Measurements from ENCODE around the gene ENAH.

Gene ENAH

GRCh38 chr1:225509376-225509707, 143.6 kb downstream of the ENAH start:
- H3K9ac ChIP-seq (ENCODE audit: insufficient read length), result no peak overlapping the region

DNA sequence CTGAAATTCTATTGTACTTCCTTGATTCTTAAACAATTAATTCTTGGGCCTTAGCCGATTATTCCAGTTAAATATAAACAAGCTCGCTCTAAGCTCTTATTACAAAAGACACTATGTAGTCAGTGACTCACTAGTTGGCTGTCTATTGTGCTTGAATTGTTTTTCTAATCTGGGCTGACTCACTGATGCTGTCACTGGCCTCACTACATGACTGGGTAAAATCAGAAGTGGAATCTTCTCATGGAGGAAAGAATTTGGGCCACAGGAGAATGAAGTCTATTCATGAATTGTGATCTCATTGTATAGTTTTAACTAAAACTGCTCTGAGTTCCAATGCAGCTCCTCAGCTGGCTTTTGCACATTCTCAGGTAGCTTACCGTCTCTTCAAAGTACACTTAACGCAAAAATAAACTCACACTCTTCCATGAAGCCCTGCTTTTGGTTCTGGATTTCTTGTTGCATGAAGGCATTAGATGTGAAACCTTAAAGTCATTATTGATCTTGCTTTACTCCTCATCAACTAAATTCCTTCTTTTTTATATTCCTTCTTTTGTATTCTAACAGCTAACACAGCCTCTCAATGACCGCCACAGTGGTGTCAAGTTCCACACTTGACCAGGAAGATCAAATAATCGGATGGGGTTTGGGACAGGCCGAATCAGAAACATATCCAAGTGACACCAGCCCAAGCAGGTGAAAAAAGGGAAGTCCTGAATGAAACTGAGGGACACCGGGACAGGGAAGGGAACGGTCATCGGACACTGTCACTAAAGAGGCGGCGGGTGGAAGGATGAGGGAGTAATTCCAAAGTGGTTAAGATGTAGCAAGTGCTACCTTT, 144.2 kb downstream of the ENAH start:
- DNase-seq (ENCODE audit: low read depth, low spot score), result no peak
- Histone ChIP-seq H3K27ac (no peak overlapping the region), H3K4me3 (no peak overlapping the region), H3K9me3 (ENCODE audit: low read depth, low read length) (no peaks in the 10 kb centered on the region), H3K36me3 (ENCODE audit: insufficient read depth, low read length) (peaks cover 50% of the 10 kb centered on the region), H3K9ac (ENCODE audit: insufficient read length) (no peak overlapping the region)
- no peak for TF ChIP-seq POLR2AphosphoS5 (IDR thresholded peaks at IDR 0.05; ENCODE audit: borderline replicate concordance, low read depth, low read length)
- TF ChIP-seq EZH2 (IDR thresholded peaks at IDR 0.05), result no peak
- TF ChIP-seq FOXP2 (optimal IDR thresholded peaks at IDR 0.05; ENCODE audit: control extremely low read depth, extremely low read length, insufficient read depth), result no peak

More at GRCh38 chr1:225509376-225509707, 143.6 kb downstream of the ENAH start:
- Histone ChIP-seq H3K27ac (no peak overlapping the region), H3K36me3 (ENCODE audit: insufficient read depth, low read length) (peaks cover 50% of the 10 kb centered on the region), H3K9me3 (ENCODE audit: low read depth, low read length) (no peaks in the 10 kb centered on the region), H3K4me3 (no peak overlapping the region)
- TF ChIP-seq EZH2 (IDR thresholded peaks at IDR 0.05), result no peak
- no peak for TF ChIP-seq POLR2AphosphoS5 (IDR thresholded peaks at IDR 0.05; ENCODE audit: borderline replicate concordance, low read depth, low read length)
- TF ChIP-seq FOXP2 (optimal IDR thresholded peaks at IDR 0.05; ENCODE audit: control extremely low read depth, extremely low read length, insufficient read depth), result no peak
- no peak for DNase-seq (ENCODE audit: low read depth, low spot score)

GRCh38 chr1:225506727-225507126, 146.2 kb downstream of the ENAH start:
- H3K9ac ChIP-seq (ENCODE audit: insufficient read length), result no peak overlapping the region
- H3K4me3 ChIP-seq, result no peak overlapping the region
- peaks cover 32% of the 10 kb centered on the region for H3K36me3 ChIP-seq (ENCODE audit: insufficient read depth, low read length)
- TF ChIP-seq POLR2AphosphoS5 (IDR thresholded peaks at IDR 0.05; ENCODE audit: borderline replicate concordance, low read depth, low read length), result no peak
- H3K9me3 ChIP-seq (ENCODE audit: low read depth, low read length), result no peaks in the 10 kb centered on the region
- no peak for DNase-seq (ENCODE audit: low read depth, low spot score)
- H3K27ac ChIP-seq, result no peak overlapping the region

DNA sequence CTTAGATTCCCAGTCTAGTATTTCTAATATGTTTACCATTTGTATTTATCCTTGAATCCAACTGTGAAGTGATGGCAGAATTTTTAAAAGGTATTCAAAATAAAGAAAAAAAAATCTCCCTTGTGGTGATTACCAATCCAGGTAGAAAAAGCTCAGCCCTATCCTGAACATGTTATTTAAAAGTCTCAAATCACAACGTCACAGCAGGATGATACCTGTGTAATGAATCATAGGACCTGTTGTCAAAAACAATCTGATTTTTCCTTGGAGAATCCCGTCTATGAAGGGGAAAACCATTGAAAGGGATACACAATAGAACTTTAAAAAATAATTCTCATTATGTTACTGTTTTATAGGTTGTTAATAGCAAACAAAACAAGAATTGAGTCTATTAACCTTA, 148.1 kb downstream of the ENAH start:
- no peak for DNase-seq (ENCODE audit: low read depth, low spot score)
- Histone ChIP-seq H3K27ac (no peak overlapping the region), H3K36me3 (ENCODE audit: insufficient read depth, low read length) (peaks cover 34% of the 10 kb centered on the region), H3K4me3 (no peak overlapping the region), H3K9ac (ENCODE audit: insufficient read length) (no peak overlapping the region), H3K9me3 (ENCODE audit: low read depth, low read length) (no peaks in the 10 kb centered on the region)
- no peak for TF ChIP-seq POLR2AphosphoS5 (IDR thresholded peaks at IDR 0.05; ENCODE audit: borderline replicate concordance, low read depth, low read length)
- no peak for TF ChIP-seq EZH2 (IDR thresholded peaks at IDR 0.05)
- no peak for TF ChIP-seq FOXP2 (optimal IDR thresholded peaks at IDR 0.05; ENCODE audit: control extremely low read depth, extremely low read length, insufficient read depth)

DNA sequence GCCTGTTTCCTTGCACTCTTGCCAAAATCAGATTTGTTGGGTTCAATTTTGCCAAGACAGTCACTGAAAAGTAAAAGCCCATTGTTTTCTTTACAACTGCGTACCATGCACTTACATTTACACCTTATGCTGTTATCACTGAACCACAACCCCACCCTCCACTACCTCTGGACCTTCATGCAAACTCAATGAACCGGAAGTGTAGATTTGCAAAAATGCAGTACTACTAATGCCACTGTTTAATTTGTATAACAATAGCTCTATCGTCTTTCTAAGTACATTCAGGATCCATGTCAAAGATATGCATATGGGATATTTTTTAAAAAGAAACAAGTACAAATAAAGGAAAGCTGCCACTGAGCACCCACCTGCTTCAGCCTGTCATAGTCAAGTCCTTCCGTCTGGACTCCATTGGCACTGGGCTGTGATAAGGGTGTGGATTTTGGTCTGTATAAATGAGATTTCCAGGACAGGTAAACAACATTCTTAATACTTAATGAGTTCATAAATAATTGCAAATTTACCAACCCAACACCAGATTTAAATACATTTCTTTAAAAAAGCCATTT, 152.2 kb downstream of the ENAH start:
- H3K9ac ChIP-seq (ENCODE audit: insufficient read length), result no peak overlapping the region
- DNase-seq (ENCODE audit: low read depth, low spot score), result no peak
- no peak for TF ChIP-seq FOXP2 (optimal IDR thresholded peaks at IDR 0.05; ENCODE audit: control extremely low read depth, extremely low read length, insufficient read depth)
- TF ChIP-seq EZH2 (IDR thresholded peaks at IDR 0.05), result no peak
- no peak for TF ChIP-seq POLR2AphosphoS5 (IDR thresholded peaks at IDR 0.05; ENCODE audit: borderline replicate concordance, low read depth, low read length)
- no peak overlapping the region for H3K4me3 ChIP-seq
- no peak overlapping the region for H3K27ac ChIP-seq
- no peaks in the 10 kb centered on the region for H3K9me3 ChIP-seq (ENCODE audit: low read depth, low read length)
- peaks cover 37% of the 10 kb centered on the region for H3K36me3 ChIP-seq (ENCODE audit: insufficient read depth, low read length)

DNA sequence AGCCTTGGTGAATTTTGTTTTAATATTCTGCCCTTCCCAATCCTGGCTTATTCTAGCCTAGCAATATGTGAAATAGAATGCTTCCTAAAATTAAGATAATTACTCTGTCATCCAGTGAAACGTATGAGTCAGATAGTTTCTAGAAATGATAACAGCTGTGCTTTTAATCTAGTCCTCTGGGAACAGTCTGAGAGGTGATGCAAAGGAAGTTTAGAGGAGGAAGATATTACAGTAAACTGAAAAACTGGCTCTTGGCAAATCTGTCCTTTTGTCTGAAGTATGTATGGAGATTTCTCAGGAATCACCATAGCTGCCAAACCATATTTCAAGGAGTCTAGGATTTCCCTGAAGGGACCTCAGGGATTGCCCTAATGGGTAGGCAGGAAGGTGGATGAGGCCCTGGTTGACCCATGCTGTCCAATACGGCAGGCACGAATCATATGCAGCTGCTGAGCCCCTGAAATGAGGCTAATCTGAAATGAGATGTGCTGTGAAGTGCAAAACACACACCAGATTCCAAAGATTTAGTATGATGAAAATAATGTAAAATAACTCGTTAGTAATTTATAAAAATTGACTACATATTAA, 154.3 kb downstream of the ENAH start:
- H3K4me3 ChIP-seq, result no peak overlapping the region
- no peaks in the 10 kb centered on the region for H3K9me3 ChIP-seq (ENCODE audit: low read depth, low read length)
- DNase-seq (ENCODE audit: low read depth, low spot score), result no peak
- H3K27ac ChIP-seq, result no peak overlapping the region
- TF ChIP-seq FOXP2 (optimal IDR thresholded peaks at IDR 0.05; ENCODE audit: control extremely low read depth, extremely low read length, insufficient read depth) (no peak), POLR2AphosphoS5 (IDR thresholded peaks at IDR 0.05; ENCODE audit: borderline replicate concordance, low read depth, low read length) (no peak), EZH2 (IDR thresholded peaks at IDR 0.05) (no peak)
- H3K36me3 ChIP-seq (ENCODE audit: insufficient read depth, low read length), result peaks cover 31% of the 10 kb centered on the region
- H3K9ac ChIP-seq (ENCODE audit: insufficient read length), result no peak overlapping the region

DNA sequence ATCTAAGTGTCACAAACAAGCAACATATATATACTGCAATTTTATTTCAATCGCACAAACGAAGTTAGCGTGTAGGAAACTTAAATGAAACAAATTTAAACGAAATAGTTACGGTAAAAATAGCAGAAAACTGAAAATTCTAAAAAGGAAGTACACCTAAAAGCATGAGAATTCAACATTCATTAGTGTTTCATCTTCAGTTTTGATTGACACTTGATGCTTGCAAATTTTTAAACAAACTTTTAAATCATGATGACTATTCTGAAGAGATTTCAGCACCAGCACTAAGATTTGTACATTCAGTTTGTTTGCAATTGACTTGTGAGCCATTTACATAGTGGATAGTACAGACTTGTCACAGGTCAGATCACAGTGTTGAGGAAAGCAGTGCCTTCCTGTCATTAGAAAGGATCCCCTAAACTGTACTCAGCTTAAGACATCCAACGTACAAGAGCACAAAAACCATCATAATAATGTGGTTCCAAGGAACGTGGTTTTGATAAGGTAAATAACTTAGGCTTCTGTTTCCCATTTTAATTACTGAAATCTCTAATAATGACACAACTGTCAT, 158.0 kb downstream of the ENAH start:
- no peak for TF ChIP-seq POLR2AphosphoS5 (IDR thresholded peaks at IDR 0.05; ENCODE audit: borderline replicate concordance, low read depth, low read length)
- TF ChIP-seq FOXP2 (optimal IDR thresholded peaks at IDR 0.05; ENCODE audit: control extremely low read depth, extremely low read length, insufficient read depth), result no peak
- no peak for TF ChIP-seq EZH2 (IDR thresholded peaks at IDR 0.05)
- Histone ChIP-seq H3K27ac (no peak overlapping the region), H3K9ac (ENCODE audit: insufficient read length) (no peak overlapping the region), H3K36me3 (ENCODE audit: insufficient read depth, low read length) (peaks cover 24% of the 10 kb centered on the region), H3K4me3 (no peak overlapping the region), H3K9me3 (ENCODE audit: low read depth, low read length) (no peaks in the 10 kb centered on the region)
- no peak for DNase-seq (ENCODE audit: low read depth, low spot score)

- no peak overlapping the region for H3K4me3 ChIP-seq
- no peak for TF ChIP-seq FOXP2 (optimal IDR thresholded peaks at IDR 0.05; ENCODE audit: control extremely low read depth, extremely low read length, insufficient read depth)
- TF ChIP-seq POLR2AphosphoS5 (IDR thresholded peaks at IDR 0.05; ENCODE audit: borderline replicate concordance, low read depth, low read length), result no peak
- TF ChIP-seq EZH2 (IDR thresholded peaks at IDR 0.05), result no peak
- no peaks in the 10 kb centered on the region for H3K9me3 ChIP-seq (ENCODE audit: low read depth, low read length)
- peaks cover 16% of the 10 kb centered on the region for H3K36me3 ChIP-seq (ENCODE audit: insufficient read depth, low read length)
- no peak for DNase-seq (ENCODE audit: low read depth, low spot score)
- H3K27ac ChIP-seq, result no peak overlapping the region
- H3K9ac ChIP-seq (ENCODE audit: insufficient read length), result no peak overlapping the region
Measured at GRCh38 chr1:225493591-225494246, 159.2 kb downstream of the ENAH start.

All from SK-N-MC (cell line).